ENCODE measurements around the gene MCM3. TPM values are rescaled to one million over a fixed set of nuclear protein-coding genes. Genes with fewer than 3 reads are reported as not detected.

The MCM3 gene
- total RNA-seq, 1 donor from 2014 or later: 11.0 TPM

Other genes starting within 250 kb of the MCM3 start
- gene PKHD1, start 197.1 kb downstream of the MCM3 start, total RNA-seq: not detected
- gene IL17A, start 98.4 kb downstream of the MCM3 start, total RNA-seq: not detected
- gene IL17F, start 40.2 kb downstream of the MCM3 start, total RNA-seq: not detected
- 12.6 TPM for gene PAQR8, start 77.4 kb upstream of the MCM3 start, total RNA-seq
- gene EFHC1, start 135.6 kb upstream of the MCM3 start, total RNA-seq: 22.4 TPM

Measured in frontal cortex (tissue), 1 donor.